H1 (cell line): ENCODE results near the gene GAB2. TPM values are rescaled to one million over a fixed set of nuclear protein-coding genes. Genes with fewer than 3 reads are reported as not detected.

Source experiments
- CTCF ChIA-PET: fragments of 300-600 bp; sonication (Branson Sonifier 250); formaldehyde crosslinking; loops from one replicate; lab custom pipeline; 2021; ENCODE audit not compliant: partially characterized antibody; lab: Charles Lee
- POLR2A ChIA-PET: fragments of 300-600 bp; sonication (Branson Sonifier 250); formaldehyde crosslinking; loops from one replicate; lab custom pipeline; 2021; ENCODE audit warnings: inconsistent platforms; ENCODE audit not compliant: partially characterized antibody; lab: Charles Lee
- DNase-seq, 2 experiments: peaks; one replicate each; pipeline versions ENCODE4 v3.0.0 to v3.0.0-alpha.2; 2010 to 2022; ENCODE audit warnings: low spot score in 2 of 2, low read depth in 1 of 2, mixed read lengths in 1 of 2
- FAIRE-seq: peaks from 2 replicates; lab custom pipeline; 2011; peaks lifted over from hg19 to GRCh38; lab: Jason Lieb, UNC
- H2AFZ ChIP-seq: 2 replicates; pipeline ENCODE4 v1.8.1; 2012; ENCODE audit warnings: low read length, inconsistent platforms
- H2AK5ac ChIP-seq: 2 replicates; pipeline ENCODE4 v1.6.1; 2013; ENCODE audit warnings: low read depth, low read length
- H2BK120ac ChIP-seq: replicated peaks from 2 replicates; pipeline ENCODE3; 2013; ENCODE audit warnings: low read depth, low read length, inconsistent platforms
- H2BK12ac ChIP-seq: 2 replicates; pipeline ENCODE4 v1.6.1; 2013; ENCODE audit warnings: low read depth, low read length
- H2BK15ac ChIP-seq: 2 replicates; pipeline ENCODE4 v1.6.1; 2013; ENCODE audit warnings: low read length
- H2BK20ac ChIP-seq: 2 replicates; pipeline ENCODE4 v1.6.1; 2013; ENCODE audit warnings: low read length
- H2BK5ac ChIP-seq: 2 replicates; pipeline ENCODE4 v1.6.1; 2013; ENCODE audit warnings: low read depth, low read length
- H3K14ac ChIP-seq: 2 replicates; pipeline ENCODE4 v1.6.1; 2013; ENCODE audit warnings: inconsistent platforms; ENCODE audit not compliant: insufficient read length
- H3K18ac ChIP-seq: 2 replicates; pipeline ENCODE4 v1.6.1; 2013; ENCODE audit warnings: low read length; ENCODE audit errors: extremely low read depth
- H3K23ac ChIP-seq: 2 replicates; pipeline ENCODE4 v1.6.1; 2013; ENCODE audit warnings: inconsistent platforms; ENCODE audit not compliant: insufficient read length
- H3K23me2 ChIP-seq: 2 replicates; pipeline ENCODE4 v1.6.1; 2013; ENCODE audit warnings: low read depth, low read length
- H3K27ac ChIP-seq: 2 replicates; pipeline ENCODE4 v1.6.1; 2011; ENCODE audit warnings: low read depth, low read length, inconsistent platforms
- H3K27me3 ChIP-seq, 4 experiments: replicated peaks in 1 of 4; 1 replicate in 1 of 4; 2 replicates in 3 of 4; pipeline versions ENCODE4 v1.6.1 to v1.8.1; 2011 to 2013; ENCODE audit warnings: low read length in 3 of 4, mild to moderate bottlenecking in 3 of 4, inconsistent platforms in 2 of 4, mixed read lengths in 2 of 4, moderate library complexity in 1 of 4; ENCODE audit not compliant: control insufficient read depth in 3 of 4, insufficient read depth in 3 of 4; ENCODE audit errors: extremely low read depth in 1 of 4
- H3K36me3 ChIP-seq, 4 experiments: 2 replicates each; pipeline versions ENCODE4 v1.6.1 to v1.8.1; 2011 to 2013; ENCODE audit warnings: mild to moderate bottlenecking in 4 of 4, low read length in 3 of 4, moderate library complexity in 2 of 4, control low read depth in 1 of 4, inconsistent platforms in 1 of 4; ENCODE audit not compliant: insufficient read depth in 4 of 4, control insufficient read depth in 2 of 4
- H3K4ac ChIP-seq: replicated peaks from 2 replicates; pipeline ENCODE3; 2013; ENCODE audit warnings: low read length, low read depth, mixed read lengths, inconsistent platforms; ENCODE audit not compliant: insufficient read length
- H3K4me1 ChIP-seq, 4 experiments: replicated peaks in 1 of 4; 1 replicate in 1 of 4; 2 replicates in 3 of 4; pipeline versions ENCODE4 v1.6.1 to v1.8.1; 2011 to 2013; ENCODE audit warnings: low read length in 3 of 4, inconsistent platforms in 2 of 4, mixed read lengths in 1 of 4; ENCODE audit not compliant: insufficient read depth in 4 of 4, control insufficient read depth in 3 of 4
- H3K4me2 ChIP-seq, 2 experiments: 2 replicates each; pipeline versions ENCODE4 v1.6.1 to v1.8.1; 2011 to 2013; ENCODE audit warnings: low read depth in 2 of 2, low read length in 2 of 2, control low read depth in 1 of 2, inconsistent platforms in 1 of 2, mild to moderate bottlenecking in 1 of 2; ENCODE audit not compliant: insufficient read depth in 1 of 2
- H3K4me3 ChIP-seq, 4 experiments: fragments of 200-600, 300-600 bp in 1 of 4; sonication (generic), shearing (Covaris generic), sonication (Bioruptor Twin) in 1 of 4; 2 replicates each; pipeline versions ENCODE4 v1.5.1 to v1.8.1; 2011 to 2016; ENCODE audit warnings: low read length in 4 of 4, low read depth in 3 of 4, control low read depth in 2 of 4, inconsistent platforms in 2 of 4, mild to moderate bottlenecking in 2 of 4, mixed read lengths in 1 of 4, moderate library complexity in 1 of 4; ENCODE audit not compliant: insufficient read depth in 2 of 4; ENCODE audit errors: extremely low read depth in 1 of 4
- H3K56ac ChIP-seq: replicated peaks from 2 replicates; pipeline ENCODE3; 2013; ENCODE audit warnings: low read depth, mild to moderate bottlenecking, mixed read lengths, low read length, inconsistent platforms; ENCODE audit not compliant: insufficient read length
- H3K79me1 ChIP-seq: 2 replicates; pipeline ENCODE4 v1.6.1; 2013; ENCODE audit warnings: low read depth, low read length, control low read depth
- H3K79me2 ChIP-seq, 2 experiments: 2 replicates each; pipeline versions ENCODE4 v1.6.1 to v1.8.1; 2012 to 2013; ENCODE audit warnings: low read length in 2 of 2, mild to moderate bottlenecking in 2 of 2, inconsistent platforms in 1 of 2; ENCODE audit not compliant: insufficient read depth in 2 of 2, control insufficient read depth in 1 of 2
- H3K9ac ChIP-seq, 4 experiments: replicated peaks in 1 of 4; 1 replicate in 1 of 4; 2 replicates in 3 of 4; pipeline versions ENCODE4 v1.6.1 to v1.8.1; 2011 to 2013; ENCODE audit warnings: low read depth in 3 of 4, low read length in 3 of 4, control low read depth in 2 of 4, mild to moderate bottlenecking in 2 of 4, moderate library complexity in 2 of 4, inconsistent platforms in 1 of 4; ENCODE audit errors: extremely low read depth in 1 of 4
- H3K9me3 ChIP-seq, 2 experiments: 2 replicates each; pipeline versions ENCODE4 v1.6.1 to v1.8.1; 2012 to 2013; ENCODE audit warnings: mild to moderate bottlenecking in 2 of 2, moderate library complexity in 2 of 2, control low read depth in 1 of 2, inconsistent platforms in 1 of 2, low read depth in 1 of 2, low read length in 1 of 2, mixed read lengths in 1 of 2; ENCODE audit not compliant: insufficient read depth in 2 of 2
- H4K20me1 ChIP-seq, 2 experiments: replicated peaks in 1 of 2; 2 replicates each; pipeline versions ENCODE3 to v1.8.1; 2011 to 2013; ENCODE audit warnings: inconsistent platforms in 2 of 2, low read length in 2 of 2, mild to moderate bottlenecking in 1 of 2; ENCODE audit not compliant: insufficient read depth in 2 of 2, control insufficient read depth in 1 of 2
- H4K5ac ChIP-seq: 2 replicates; pipeline ENCODE4 v1.6.1; 2013; ENCODE audit warnings: low read length, low read depth, mixed read lengths, inconsistent platforms; ENCODE audit not compliant: insufficient read length
- H4K8ac ChIP-seq: 2 replicates; pipeline ENCODE4 v1.8.0; 2013; ENCODE audit warnings: mild to moderate bottlenecking, moderate library complexity, low read length, inconsistent platforms; ENCODE audit not compliant: insufficient read depth; ENCODE audit errors: extremely low read depth
- H4K91ac ChIP-seq: replicated peaks from 2 replicates; pipeline ENCODE3; 2013; ENCODE audit warnings: low read length, mixed read lengths, inconsistent platforms; ENCODE audit not compliant: insufficient read length
- NRF1 ChIP-seq: IDR thresholded peaks from 2 replicates; pipeline ENCODE4 v1.6.1; 2011; ENCODE audit warnings: mild to moderate bottlenecking, low read depth, low read length, improper control_type of control experiment
- WGBS, 2 experiments: shearing (Covaris generic) in 1 of 2; methylation state at CpG; one replicate each; pipeline versions ENCODE4 v1.1.6 to v1.1.7; 2013 to 2015; ENCODE audit warnings: low lambda C conversion rate in 2 of 2, mixed read lengths in 2 of 2, inconsistent platforms in 1 of 2, low coverage in 1 of 2, missing lambda C conversion rate in 1 of 2; ENCODE audit not compliant: insufficient replicate concordance in 2 of 2, insufficient coverage in 1 of 2, insufficient read length in 1 of 2; ENCODE audit errors: extremely low coverage in 1 of 2, missing lambda C conversion rate in 1 of 2; 5-methylcytosine and 5-hydroxymethylcytosine counted together
- polyA plus RNA-seq, 7 experiments: library from polyadenylated mRNA; depleted of rRNA in 3 of 7; stranded (reverse) in 5 of 7; unstranded in 2 of 7; fragments of >200 nt in 5 of 7; fragments of 200-250 nt in 2 of 7; gene quantifications; 1 replicate in 5 of 7; 2 replicates in 1 of 7; 4 replicates in 1 of 7; pipeline versions ENCODE4 v1.2.1 to v1.2.3, GENCODE V29; 2011 to 2013; ENCODE audit warnings: missing spikeins in 2 of 7, mixed read lengths in 2 of 7
- total RNA-seq: library from RNA; stranded (reverse); fragmentation: NEBNext Ultra II Directional; extraction: Animal tissue kit (Norgen Biotek cat#: 25700); gene quantifications from 2 replicates; pipeline ENCODE4 v1.2.1, GENCODE V29; 2021
- TF ChIP-seq, protein P1 (sequence below): IDR thresholded peaks from 2 replicates; pipeline ENCODE4 v1.6.1; 2012; ENCODE audit warnings: inconsistent platforms

The GAB2 gene
- total and polyA plus RNA-seq, 2 of the 8 experiments (the other 6 are each of a cell fraction or from before 2014, with no cell fraction given) = 6.3 to 14.0 TPM

DNA sequence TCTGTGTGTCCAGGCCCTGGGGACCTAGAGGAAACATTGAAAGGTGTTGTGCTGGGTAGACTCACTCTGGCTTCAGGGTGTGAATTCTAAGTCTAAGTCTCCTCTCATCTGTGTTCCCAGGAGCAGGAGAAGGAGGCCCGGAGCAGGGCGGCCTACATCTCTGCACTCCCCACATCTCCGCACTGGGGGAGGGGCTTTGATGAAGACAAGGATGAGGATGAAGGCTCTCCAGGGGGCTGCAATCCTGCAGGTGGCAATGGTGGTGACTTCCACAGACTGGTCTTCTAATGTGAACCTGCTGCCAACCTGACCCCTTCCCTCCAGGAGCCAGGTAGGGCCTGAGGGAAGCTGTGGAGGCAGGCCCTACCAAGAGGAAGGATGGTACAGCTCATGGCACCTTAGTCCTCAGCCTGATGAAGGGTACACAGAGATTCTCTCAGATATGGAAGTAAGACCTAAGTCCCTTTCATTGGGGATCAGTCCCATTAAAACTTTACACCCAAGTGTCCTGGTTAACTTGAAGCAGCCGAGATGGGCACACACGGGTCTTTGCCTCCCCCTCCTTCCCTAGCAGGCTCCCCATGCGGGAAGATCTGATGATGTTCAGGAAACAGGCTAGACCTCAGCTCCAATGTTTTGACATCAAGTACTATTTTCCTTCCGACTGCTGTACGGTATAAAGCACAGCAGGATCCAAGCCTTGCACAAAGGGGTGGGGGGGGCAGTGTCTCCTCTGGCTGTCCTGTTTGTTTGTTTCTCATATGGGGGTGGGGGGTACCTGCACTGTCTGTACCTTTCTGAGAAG lies 203.9 kb downstream of the GAB2 start:
- Histone ChIP-seq H2BK5ac (no peak overlapping the region), H3K14ac (no peak overlapping the region), H3K4ac (no peak overlapping the region), H3K4me2 (no peak overlapping the region), H2BK12ac (no peak overlapping the region), H3K23me2 (no peaks in the 10 kb centered on the region), H3K4me3 (no peak overlapping the region), H3K18ac (no peak overlapping the region), H3K9me3 (no peaks in the 10 kb centered on the region), H3K9ac (no peak overlapping the region), H3K79me2 (no peaks in the 10 kb centered on the region), H4K91ac (no peak overlapping the region), H2BK15ac (no peak overlapping the region), H3K27me3 (no peaks in the 10 kb centered on the region), H3K4me1 (no peaks in the 10 kb centered on the region), H3K56ac (no peak overlapping the region), H3K27ac (no peak overlapping the region), H3K36me3 (peaks cover 0 to 9% (median 2%) of the 10 kb centered on the region in 4 experiments; a peak in 6 of 8 replicates), H3K79me1 (0 out of 2 replicates have a peak, but pooled peaks cover 2% of the 10 kb centered on the region), H2AK5ac (no peak overlapping the region), H2BK120ac (no peak overlapping the region), H4K5ac (no peak overlapping the region), H2BK20ac (no peak overlapping the region), H2AFZ (no peak overlapping the region), H4K8ac (no peak overlapping the region), H3K23ac (no peak overlapping the region), H4K20me1 (peaks cover 0 to 4% of the 10 kb centered on the region in 2 experiments)
- ChIA-PET POLR2A (no interaction called here), CTCF (interaction anchor here (1.0 to 6.7 kb wide), 2 partner anchors 15 to 351 kb away, joined by 3 to 38 read pairs; no protein-coding TSS in a partner anchor)
- 87% methylated on average over 8 of the region's 8 CpGs; no CpG with 5 or more reads in 1 of the 2 experiments for WGBS, 2 experiments
- TF ChIP-seq, protein P1, sequence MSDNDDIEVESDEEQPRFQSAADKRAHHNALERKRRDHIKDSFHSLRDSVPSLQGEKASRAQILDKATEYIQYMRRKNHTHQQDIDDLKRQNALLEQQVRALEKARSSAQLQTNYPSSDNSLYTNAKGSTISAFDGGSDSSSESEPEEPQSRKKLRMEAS = no peak
- TF ChIP-seq NRF1 = no peak
- no peak for FAIRE-seq
- DNase-seq = no peak
